ENCODE data around the gene PROZ.
"Not testable (repeated sequence)": the region's sequence is repeated elsewhere in the genome, so short reads cannot be mapped to it uniquely, and the experiment has no call there.

Gene PROZ

GRCh38 chr13:113157929-113158747 lies at the start of gene PROZ:
Gene PROZ, plus strand, starts transcription at chr13:113158648. Its CDS starts 13 bp downstream, at chr13:113158661.
- no peak for DNase-seq

- DNase-seq = peak; percentile 13
These were observed 49.0 kb upstream of the PROZ start for GRCh38 chr13:113109151-113110047.

- peak; percentile 51 for DNase-seq
These were observed 48.2 kb upstream of the PROZ start for GRCh38 chr13:113110048-113110851.

GRCh38 chr13:113110852-113111315 lies 47.6 kb upstream of the PROZ start:
- DNase-seq = peak; percentile 23

GRCh38 chr13:113111821-113112220 lies 46.6 kb upstream of the PROZ start:
- not testable (repeated sequence) for DNase-seq

- DNase-seq = not testable (repeated sequence)
These were observed 46.0 kb upstream of the PROZ start for GRCh38 chr13:113112475-113112874.

- DNase-seq = no peak
These were observed 45.3 kb upstream of the PROZ start for GRCh38 chr13:113112893-113113845.

GRCh38 chr13:113113846-113114271 lies 44.6 kb upstream of the PROZ start:
- DNase-seq = no peak

GRCh38 chr13:113114511-113115362 lies 43.7 kb upstream of the PROZ start:
- no peak for DNase-seq

GRCh38 chr13:113115363-113116205 lies 42.9 kb upstream of the PROZ start:
- no peak for DNase-seq

- no peak for DNase-seq
These were observed 42.1 kb upstream of the PROZ start for GRCh38 chr13:113116206-113116800.

- no peak for DNase-seq
These were observed 41.6 kb upstream of the PROZ start for GRCh38 chr13:113116871-113117271.

- DNase-seq = no peak
These were observed 41.0 kb upstream of the PROZ start for GRCh38 chr13:113117335-113117872.

GRCh38 chr13:113117911-113118260 lies 40.6 kb upstream of the PROZ start:
- no peak for DNase-seq

- no peak for DNase-seq
These were observed 40.0 kb upstream of the PROZ start for GRCh38 chr13:113118261-113119021.

- DNase-seq = no peak
These were observed 39.2 kb upstream of the PROZ start for GRCh38 chr13:113119166-113119821.

- no peak for DNase-seq
These were observed 38.6 kb upstream of the PROZ start for GRCh38 chr13:113119822-113120189.

Data from activated naive CD4-positive, alpha-beta T cell treated with anti-CD3 and anti-CD28 coated beads, Interleukin-2, amount 50 U/mL, for 16 hours (primary cell).